ENCODE measurements around the gene C3orf49.

The C3orf49 gene

DNA sequence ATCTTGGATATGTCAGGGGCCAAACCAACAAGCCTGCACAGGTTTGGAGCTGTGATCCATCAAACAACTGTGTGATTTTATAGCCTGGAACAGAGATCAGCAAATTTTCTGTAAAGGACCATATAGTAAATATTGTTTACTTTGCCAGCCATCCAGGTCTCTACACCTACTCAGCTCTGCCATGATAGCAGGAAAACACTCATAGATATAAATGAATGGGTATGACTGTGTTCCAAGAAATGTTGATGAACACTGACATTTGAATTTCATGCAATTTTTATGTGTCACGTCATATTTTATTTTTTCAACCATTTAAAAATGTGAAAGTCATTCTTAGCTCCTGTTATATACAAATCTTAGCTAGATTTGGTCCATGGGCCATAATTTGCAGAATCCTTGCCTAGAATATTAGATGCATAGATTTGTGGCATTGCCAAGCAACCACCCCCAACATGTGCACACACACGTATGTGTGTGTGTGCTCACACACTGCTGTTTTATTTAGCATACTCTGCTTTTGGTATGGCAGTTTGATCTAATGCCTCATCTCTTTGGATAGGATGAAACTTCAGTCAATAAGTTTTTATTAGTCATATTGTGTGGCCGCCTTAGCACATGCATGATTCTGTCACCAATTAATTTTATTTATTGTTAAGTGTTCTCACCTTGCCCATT, 51.0 kb downstream of the C3orf49 start:
- Histone ChIP-seq H3K4me3 (no peak overlapping the region), H3K27ac (no peak overlapping the region)
- DNase-seq (ENCODE audit: low spot score) = no peak
- TF ChIP-seq, protein P1, sequence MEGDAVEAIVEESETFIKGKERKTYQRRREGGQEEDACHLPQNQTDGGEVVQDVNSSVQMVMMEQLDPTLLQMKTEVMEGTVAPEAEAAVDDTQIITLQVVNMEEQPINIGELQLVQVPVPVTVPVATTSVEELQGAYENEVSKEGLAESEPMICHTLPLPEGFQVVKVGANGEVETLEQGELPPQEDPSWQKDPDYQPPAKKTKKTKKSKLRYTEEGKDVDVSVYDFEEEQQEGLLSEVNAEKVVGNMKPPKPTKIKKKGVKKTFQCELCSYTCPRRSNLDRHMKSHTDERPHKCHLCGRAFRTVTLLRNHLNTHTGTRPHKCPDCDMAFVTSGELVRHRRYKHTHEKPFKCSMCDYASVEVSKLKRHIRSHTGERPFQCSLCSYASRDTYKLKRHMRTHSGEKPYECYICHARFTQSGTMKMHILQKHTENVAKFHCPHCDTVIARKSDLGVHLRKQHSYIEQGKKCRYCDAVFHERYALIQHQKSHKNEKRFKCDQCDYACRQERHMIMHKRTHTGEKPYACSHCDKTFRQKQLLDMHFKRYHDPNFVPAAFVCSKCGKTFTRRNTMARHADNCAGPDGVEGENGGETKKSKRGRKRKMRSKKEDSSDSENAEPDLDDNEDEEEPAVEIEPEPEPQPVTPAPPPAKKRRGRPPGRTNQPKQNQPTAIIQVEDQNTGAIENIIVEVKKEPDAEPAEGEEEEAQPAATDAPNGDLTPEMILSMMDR (IDR thresholded peaks at IDR 0.05) = no peak

DNA sequence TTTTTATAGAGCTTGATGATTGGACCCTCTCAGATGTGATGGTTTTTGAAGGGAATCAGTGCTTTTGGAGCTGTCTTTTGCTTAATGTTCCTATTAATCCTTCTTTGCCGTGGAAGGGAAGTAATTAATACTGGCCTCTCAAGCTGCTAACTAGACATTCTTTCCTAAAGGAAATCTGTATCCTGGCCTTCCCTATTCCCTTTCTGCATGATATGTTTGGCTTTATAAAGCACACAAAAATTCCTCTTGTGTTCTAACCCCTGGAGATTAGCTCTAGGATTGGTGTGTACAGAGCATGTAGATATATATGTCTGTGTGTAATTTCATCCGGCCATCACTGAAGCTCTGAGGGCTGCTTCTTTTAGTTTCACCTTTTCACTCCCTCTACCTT, 51.5 kb downstream of the C3orf49 start:
- TF ChIP-seq, protein P1 (IDR thresholded peaks at IDR 0.05) = no peak
- Histone ChIP-seq H3K4me3 (no peak overlapping the region), H3K27ac (no peak overlapping the region)
- no peak for DNase-seq (ENCODE audit: low spot score)

DNA sequence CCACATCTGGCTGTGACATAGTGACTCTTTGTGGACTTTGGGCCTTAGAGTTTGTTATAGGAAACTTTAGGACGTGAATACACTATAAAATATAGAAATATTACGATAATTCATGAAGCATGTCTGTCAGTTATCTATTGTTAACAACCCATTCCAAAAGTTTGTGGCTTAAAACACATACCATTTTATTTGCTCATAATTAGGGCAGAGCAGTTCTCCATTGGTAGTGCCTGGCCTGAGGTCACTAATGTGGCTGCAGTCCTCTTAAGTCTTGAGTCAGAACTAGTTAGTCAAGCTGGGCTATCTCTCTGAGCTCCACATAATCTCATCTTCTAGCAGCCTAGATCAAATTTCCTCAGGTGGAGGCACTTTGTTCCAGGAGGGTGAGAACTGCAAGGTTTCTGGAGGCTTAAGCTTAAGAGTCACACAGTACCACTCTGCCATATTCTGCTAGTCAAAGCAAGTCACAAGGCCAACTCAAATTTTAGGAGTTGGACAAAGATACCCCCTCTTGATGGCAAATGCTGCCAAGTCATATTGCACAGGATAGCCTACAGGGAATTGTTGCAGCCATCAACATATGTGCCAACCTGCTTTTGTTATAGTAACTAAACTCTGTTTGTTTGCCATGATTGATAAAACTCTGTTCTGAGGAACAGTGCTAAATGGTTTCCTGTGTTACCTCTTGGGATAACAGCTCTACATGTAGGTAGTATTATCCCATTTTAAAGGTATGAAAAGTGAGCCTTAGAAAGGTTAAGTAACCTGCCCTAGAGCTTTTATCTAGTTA, 53.2 kb downstream of the C3orf49 start:
- TF ChIP-seq, protein P1 (IDR thresholded peaks at IDR 0.05) = no peak
- no peak overlapping the region for H3K27ac ChIP-seq
- no peak overlapping the region for H3K4me3 ChIP-seq
- no peak for DNase-seq (ENCODE audit: low spot score)

DNA sequence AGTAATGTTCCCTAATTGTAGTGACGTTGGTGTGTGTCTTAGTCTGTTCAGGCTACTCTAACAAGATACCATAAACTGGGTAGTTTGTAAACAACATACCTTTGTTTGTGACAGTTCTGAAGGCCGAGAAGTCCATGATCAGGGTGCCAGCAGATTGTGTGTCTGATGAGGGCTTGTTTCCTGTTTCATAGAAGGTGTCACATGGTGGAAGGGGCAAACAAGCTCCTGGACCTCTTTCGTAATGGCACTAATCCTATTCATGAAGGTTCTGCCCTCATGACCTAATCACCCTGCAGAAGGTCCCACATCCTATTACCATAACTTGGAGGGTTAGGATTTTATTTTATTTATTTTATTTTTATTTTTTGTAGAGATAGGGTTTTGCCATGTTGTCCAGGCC, 55.7 kb downstream of the C3orf49 start:
- H3K4me3 ChIP-seq = no peak overlapping the region
- DNase-seq (ENCODE audit: low spot score) = no peak
- TF ChIP-seq, protein P1 (IDR thresholded peaks at IDR 0.05) = no peak
- no peak overlapping the region for H3K27ac ChIP-seq

DNA sequence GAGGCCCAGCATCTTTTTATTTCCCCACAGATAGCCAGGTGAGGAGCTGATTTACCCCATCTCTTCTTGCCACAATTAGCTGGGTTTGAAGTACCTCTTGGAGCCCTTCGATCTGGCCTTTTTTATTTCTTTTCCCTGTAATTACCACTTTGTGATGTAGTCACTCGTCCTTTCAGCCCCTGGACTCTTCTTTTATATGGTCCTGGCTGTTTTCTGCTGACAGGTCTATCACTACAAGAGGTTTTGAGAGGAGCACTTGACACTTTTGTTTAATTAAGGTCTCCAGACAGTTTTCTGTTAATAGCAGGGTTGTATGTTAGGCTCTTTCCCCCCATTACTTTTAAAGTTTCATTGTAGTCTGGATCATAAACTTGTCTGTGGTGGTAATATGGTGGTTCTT, 56.4 kb downstream of the C3orf49 start:
- Histone ChIP-seq H3K27ac (no peak overlapping the region), H3K4me3 (no peak overlapping the region)
- DNase-seq (ENCODE audit: low spot score) = no peak
- TF ChIP-seq, protein P1 (IDR thresholded peaks at IDR 0.05) = no peak

DNA sequence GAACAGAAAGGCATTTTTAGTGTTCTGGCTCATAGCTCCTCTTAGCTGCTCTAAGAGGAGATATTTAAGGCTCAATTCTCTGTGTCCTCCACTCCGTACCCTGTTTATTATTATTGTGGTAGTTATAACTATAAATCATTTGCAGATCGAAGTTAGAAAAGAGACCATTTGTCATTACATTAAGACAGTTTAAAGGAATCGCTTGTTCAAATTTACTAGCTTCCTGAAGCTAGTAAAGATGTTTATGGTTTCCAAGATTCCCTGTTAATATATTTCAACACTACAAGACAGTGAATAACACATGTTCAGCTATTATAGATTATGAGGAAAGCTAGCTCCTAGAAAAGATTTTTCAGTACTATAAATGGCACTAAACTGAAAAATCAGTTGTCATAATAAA, 57.2 kb downstream of the C3orf49 start:
- DNase-seq (ENCODE audit: low spot score) = no peak
- TF ChIP-seq, protein P1 (IDR thresholded peaks at IDR 0.05) = no peak
- H3K27ac ChIP-seq = no peak overlapping the region
- H3K4me3 ChIP-seq = no peak overlapping the region

Measured in coronary artery (tissue), 2 donors.